ENCODE measurements around the gene SYTL3.

Gene SYTL3

DNA sequence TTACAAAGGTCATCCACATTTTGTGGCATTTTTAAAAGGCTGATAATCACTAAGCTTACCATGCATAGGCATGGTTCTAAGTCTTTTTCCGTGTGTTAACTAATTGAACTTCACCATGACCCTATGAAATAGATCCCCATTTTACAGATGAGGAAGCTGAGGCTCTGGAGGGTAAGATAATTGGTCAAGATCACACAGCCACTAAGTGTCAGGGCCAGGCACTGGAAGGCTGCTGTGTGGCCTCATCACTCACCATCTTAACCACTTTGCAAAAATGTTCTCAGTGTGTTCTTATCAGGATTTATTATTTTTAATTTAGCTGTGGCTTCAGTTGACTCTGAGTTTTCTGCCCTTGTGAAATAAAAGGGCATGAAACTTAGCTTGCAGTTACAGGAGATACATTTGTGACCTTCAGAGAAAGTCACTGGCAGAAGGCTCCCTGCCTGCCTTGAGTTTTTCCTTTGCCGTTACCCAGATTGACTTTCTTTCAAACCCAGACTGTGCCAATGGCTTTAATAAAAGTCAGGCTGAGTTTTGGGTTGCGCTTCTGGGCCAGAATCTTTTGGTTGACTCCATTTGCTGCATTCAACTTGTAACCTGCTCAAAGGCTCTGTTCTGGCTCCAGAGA is 87.3 kb downstream of the SYTL3 start:
- peaks cover 17% of the 10 kb centered on the region for H3K36me3 Mint-ChIP-seq (ENCODE audit: low read depth)
- peak overlapping the region in 1 of 3 experiments; percentile 29 for H3K27ac Mint-ChIP-seq
- H3K4me1 Mint-ChIP-seq = no peaks in the 10 kb centered on the region
- H3K9me3 Mint-ChIP-seq = peaks cover 10% of the 10 kb centered on the region
- H3K4me3 Mint-ChIP-seq = no peak overlapping the region
- no peaks in the 10 kb centered on the region for H3K27me3 Mint-ChIP-seq (ENCODE audit: low read depth)
- no peak for TF ChIP-seq CTCF (IDR thresholded peaks at IDR 0.05; ENCODE audit: unreplicated experiment in 3 of 3)

DNA sequence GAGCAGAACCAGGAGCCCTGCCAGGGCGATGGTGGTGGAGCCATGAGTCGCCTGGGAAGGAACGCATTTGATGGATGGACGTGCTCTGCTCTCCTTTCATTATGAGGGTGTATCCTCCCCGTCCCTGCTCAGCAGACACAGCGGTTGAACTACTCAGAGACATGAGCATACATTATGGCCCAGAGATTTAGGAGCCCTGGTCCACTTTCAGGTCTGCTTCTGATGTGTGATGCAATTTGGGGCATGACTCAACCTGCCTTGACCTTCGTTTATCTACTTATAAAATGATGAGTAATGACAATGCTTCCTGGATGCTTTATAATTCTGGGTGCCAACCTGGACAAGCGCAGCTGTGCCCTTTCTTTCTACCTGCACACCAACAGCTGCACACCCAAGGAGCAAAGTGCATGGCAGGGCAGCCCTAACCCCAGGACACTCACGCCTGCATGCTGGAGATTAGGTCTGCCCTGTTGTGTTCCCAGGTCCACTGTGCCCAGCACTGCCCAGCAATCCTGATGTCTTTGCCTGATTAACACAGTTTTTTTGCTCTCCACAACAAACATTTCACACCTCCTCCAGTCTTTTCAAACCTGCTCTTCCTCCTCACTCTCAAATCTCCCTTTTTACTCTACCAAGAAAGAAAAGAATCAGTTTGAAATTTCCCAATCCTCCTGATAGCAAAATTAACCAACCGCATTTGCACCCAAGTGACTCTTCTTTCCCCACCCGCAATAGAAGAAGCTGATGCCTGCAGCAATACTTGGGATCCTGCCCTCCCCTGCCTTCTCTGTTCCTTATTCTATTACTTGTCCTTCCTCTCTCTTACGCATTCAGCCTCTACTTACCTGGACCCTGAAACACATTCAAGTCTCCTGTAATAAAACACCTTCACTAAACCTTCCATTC is 88.1 kb downstream of the SYTL3 start:
- no peak overlapping the region for H3K4me3 Mint-ChIP-seq
- H3K9me3 Mint-ChIP-seq = peaks cover 10% of the 10 kb centered on the region
- H3K36me3 Mint-ChIP-seq (ENCODE audit: low read depth) = peaks cover 17% of the 10 kb centered on the region
- no peaks in the 10 kb centered on the region for H3K27me3 Mint-ChIP-seq (ENCODE audit: low read depth)
- H3K27ac Mint-ChIP-seq = peak overlapping the region in 1 of 3 experiments; percentile 29
- TF ChIP-seq CTCF (IDR thresholded peaks at IDR 0.05; ENCODE audit: unreplicated experiment in 3 of 3) = no peak
- H3K4me1 Mint-ChIP-seq = peaks cover 3% of the 10 kb centered on the region

GRCh38 chr6:158739673-158740072 is 89.8 kb downstream of the SYTL3 start:
- no peak for TF ChIP-seq CTCF (IDR thresholded peaks at IDR 0.05; ENCODE audit: unreplicated experiment in 3 of 3)
- no peak overlapping the region for H3K4me3 Mint-ChIP-seq
- H3K36me3 Mint-ChIP-seq (ENCODE audit: low read depth) = peaks cover 12% of the 10 kb centered on the region
- no peaks in the 10 kb centered on the region for H3K27me3 Mint-ChIP-seq (ENCODE audit: low read depth)
- H3K9me3 Mint-ChIP-seq = peaks cover 10% of the 10 kb centered on the region
- H3K27ac Mint-ChIP-seq = no peak overlapping the region
- H3K4me1 Mint-ChIP-seq = peaks cover 8% of the 10 kb centered on the region

- Mint-ChIP-seq H3K4me3 (no peak overlapping the region), H3K36me3 (ENCODE audit: low read depth) (peaks cover 11% of the 10 kb centered on the region), H3K27ac (peak overlapping the region in 2 of 3 experiments; percentile 19 to 79)
These were observed 93.3 kb downstream of the SYTL3 start for GRCh38 chr6:158743033-158743651.

GRCh38 chr6:158744986-158745430 is 95.2 kb downstream of the SYTL3 start:
- Mint-ChIP-seq H3K4me1 (peaks cover 27% of the 10 kb centered on the region), H3K9me3 (peaks cover 2% of the 10 kb centered on the region), H3K27me3 (ENCODE audit: low read depth) (no peaks in the 10 kb centered on the region), H3K27ac (peak overlapping the region; percentile 81 to 89 (median 85)), H3K4me3 (no peak overlapping the region), H3K36me3 (ENCODE audit: low read depth) (peaks cover 3% of the 10 kb centered on the region)
- TF ChIP-seq CTCF (IDR thresholded peaks at IDR 0.05; ENCODE audit: unreplicated experiment in 3 of 3) = no peak

More at GRCh38 chr6:158743033-158743651, 93.3 kb downstream of the SYTL3 start:
- Mint-ChIP-seq H3K9me3 (peaks cover 10% of the 10 kb centered on the region), H3K4me1 (peaks cover 20% of the 10 kb centered on the region), H3K27me3 (ENCODE audit: low read depth) (no peaks in the 10 kb centered on the region)
- no peak for TF ChIP-seq CTCF (IDR thresholded peaks at IDR 0.05; ENCODE audit: unreplicated experiment in 3 of 3)
